Mucosa of descending colon (tissue), 3 donors: ENCODE measurements around the gene TMEM53. TPM values are rescaled to one million over a fixed set of nuclear protein-coding genes. Genes with fewer than 3 reads are reported as not detected.

ENCODE experiments used
- ATAC-seq: fragments of 200-7000 bp; cut with Tn5 transposase; one replicate; pipeline ENCODE4 v1.9.1; 2020; ENCODE audit warnings: mild to moderate bottlenecking, moderate library complexity
- DNase-seq, 3 donors: peaks; one replicate each; pipeline ENCODE4 v3.0.0-alpha.2; 2020
- H3K36me3 ChIP-seq: fragments of 200-600 bp; one replicate; pipeline ENCODE4 v1.8.0; 2021; ENCODE audit warnings: low read depth, mild to moderate bottlenecking
- H3K4me1 ChIP-seq: fragments of 200-600 bp; one replicate; pipeline ENCODE4 v1.8.0; 2021; ENCODE audit warnings: low read depth, mild to moderate bottlenecking
- H3K4me3 ChIP-seq: fragments of 200-600 bp; one replicate; pipeline ENCODE4 v1.8.0; 2021; ENCODE audit warnings: mild to moderate bottlenecking
- H3K9me3 ChIP-seq: fragments of 200-600 bp; one replicate; pipeline ENCODE4 v1.8.0; 2021; ENCODE audit warnings: mild to moderate bottlenecking
- intact Hi-C, 2 donors: fragments of 100-400 bp; cut with DNase I in 1 of 2; cut with micrococcal nuclease in 1 of 2; formaldehyde crosslinking; loops; one replicate each; pipeline versions ENCODE4 v1.11.0 to v1.11.1; 2022; cut with DNase I, micrococcal nuclease
- total RNA-seq, 3 donors: library from RNA; stranded (reverse); fragmentation: NEBNext Ultra II Directional in 2 of 3; extraction: Animal tissue kit (Norgen Biotek cat#: 25700) in 2 of 3; gene quantifications; one replicate each; pipeline versions ENCODE4 v1.2.1 to v1.2.4, GENCODE V29; 2021 to 2023
- TF ChIP-seq, protein P1 (sequence below): fragments of 200-600 bp; IDR thresholded peaks from one replicate; pipeline ENCODE4 v1.8.0; 2022; ENCODE audit warnings: antibody characterized with exemption, mild to moderate bottlenecking
- donor health status: DM: no; HTN: no; CAD: no; lungs with moderate emphysema.
- donor health status: DM: no; HTN: no; CAD: no.
- donor health status: DM: no; HTN: yes; CAD: no.

TMEM53 gene
- total RNA-seq, 3 donors from 2014 or later = 19.3 to 46.0 (median 36.6) TPM

DNA sequence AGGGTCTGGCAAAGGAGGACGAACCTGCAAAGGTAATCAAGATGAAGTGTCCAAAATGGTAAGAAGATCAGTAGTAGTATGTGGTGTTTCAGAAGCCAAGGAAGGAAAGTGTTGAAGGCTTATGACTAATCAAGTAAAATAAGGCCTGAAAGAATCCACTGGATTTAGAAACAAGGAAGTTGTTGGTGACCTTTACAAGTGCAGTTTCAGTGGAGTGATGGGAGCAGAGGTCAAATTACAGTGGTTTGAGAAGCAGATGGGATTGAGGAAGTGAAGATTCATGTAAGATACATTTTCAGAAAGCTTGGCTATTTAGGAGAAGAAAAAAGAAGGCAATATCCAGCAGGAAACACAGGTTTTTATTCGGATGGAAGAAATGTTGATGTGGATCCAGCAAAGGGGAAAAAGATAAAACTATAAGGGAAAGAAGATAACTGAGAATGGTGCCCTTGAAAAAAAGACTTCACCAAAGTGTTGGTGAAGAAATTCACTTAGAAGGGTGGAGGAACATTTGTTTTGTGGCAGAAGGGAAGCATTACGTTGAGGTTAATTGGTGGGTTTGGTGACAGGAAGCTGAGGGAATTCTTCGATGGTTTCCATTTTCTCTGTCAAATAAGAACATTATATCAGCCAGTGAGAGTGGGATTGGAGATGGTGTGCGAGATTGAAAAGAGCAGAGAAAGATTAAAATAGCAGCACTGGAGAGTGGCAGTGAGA lies 2.4 kb upstream of the TMEM53 start:
- peaks cover 5% of the 10 kb centered on the region for H3K36me3 ChIP-seq
- H3K4me1 ChIP-seq = peaks cover 26% of the 10 kb centered on the region
- TF ChIP-seq, protein P1, sequence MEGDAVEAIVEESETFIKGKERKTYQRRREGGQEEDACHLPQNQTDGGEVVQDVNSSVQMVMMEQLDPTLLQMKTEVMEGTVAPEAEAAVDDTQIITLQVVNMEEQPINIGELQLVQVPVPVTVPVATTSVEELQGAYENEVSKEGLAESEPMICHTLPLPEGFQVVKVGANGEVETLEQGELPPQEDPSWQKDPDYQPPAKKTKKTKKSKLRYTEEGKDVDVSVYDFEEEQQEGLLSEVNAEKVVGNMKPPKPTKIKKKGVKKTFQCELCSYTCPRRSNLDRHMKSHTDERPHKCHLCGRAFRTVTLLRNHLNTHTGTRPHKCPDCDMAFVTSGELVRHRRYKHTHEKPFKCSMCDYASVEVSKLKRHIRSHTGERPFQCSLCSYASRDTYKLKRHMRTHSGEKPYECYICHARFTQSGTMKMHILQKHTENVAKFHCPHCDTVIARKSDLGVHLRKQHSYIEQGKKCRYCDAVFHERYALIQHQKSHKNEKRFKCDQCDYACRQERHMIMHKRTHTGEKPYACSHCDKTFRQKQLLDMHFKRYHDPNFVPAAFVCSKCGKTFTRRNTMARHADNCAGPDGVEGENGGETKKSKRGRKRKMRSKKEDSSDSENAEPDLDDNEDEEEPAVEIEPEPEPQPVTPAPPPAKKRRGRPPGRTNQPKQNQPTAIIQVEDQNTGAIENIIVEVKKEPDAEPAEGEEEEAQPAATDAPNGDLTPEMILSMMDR = no peak
- ATAC-seq (peak; percentile 13), DNase-seq (peak in 1 of 3 donors; percentile 48)
- H3K9me3 ChIP-seq = no peaks in the 10 kb centered on the region
- intact Hi-C loops = no loop called here
- H3K4me3 ChIP-seq = no peak overlapping the region

- intact Hi-C loops = no loop called here
- ATAC-seq = no peak
- TF ChIP-seq, protein P1 = no peak
- H3K9me3 ChIP-seq = no peaks in the 10 kb centered on the region
- peaks cover 5% of the 10 kb centered on the region for H3K36me3 ChIP-seq
- no peak overlapping the region for H3K4me3 ChIP-seq
- peaks cover 26% of the 10 kb centered on the region for H3K4me1 ChIP-seq
- DNase-seq = no peak
Measured at GRCh38 chr1:44675186-44675585, 905 bp upstream of the TMEM53 start.

DNA sequence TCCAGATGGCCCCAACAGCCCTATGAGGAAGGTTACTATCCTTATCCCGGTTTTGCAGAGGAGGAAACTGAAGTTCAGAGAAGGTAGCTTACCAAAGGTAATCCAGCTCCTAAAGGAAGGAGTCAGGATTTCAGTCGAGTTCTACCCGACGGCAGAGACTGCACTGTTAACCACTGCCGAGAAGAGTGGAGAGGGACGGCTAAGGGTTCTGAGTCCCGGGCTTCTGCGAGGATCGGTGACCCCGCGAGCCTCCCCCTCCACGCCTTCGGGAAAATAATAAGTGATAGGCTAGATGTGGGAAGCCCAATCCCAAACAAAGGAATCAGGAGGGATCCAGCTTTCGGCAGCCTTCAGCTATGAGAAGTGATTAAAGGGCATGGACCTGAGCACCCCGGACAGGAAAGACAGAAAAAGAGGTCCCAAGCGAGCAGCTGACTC lies 587 bp downstream of the TMEM53 start:
- peaks cover 5% of the 10 kb centered on the region for H3K36me3 ChIP-seq
- ATAC-seq (peak; percentile 0), DNase-seq (no peak)
- H3K9me3 ChIP-seq = no peaks in the 10 kb centered on the region
- TF ChIP-seq, protein P1 = no peak
- intact Hi-C loops = no loop called here
- H3K4me3 ChIP-seq = peak overlapping the region; percentile 48
- H3K4me1 ChIP-seq = peaks cover 26% of the 10 kb centered on the region

DNA sequence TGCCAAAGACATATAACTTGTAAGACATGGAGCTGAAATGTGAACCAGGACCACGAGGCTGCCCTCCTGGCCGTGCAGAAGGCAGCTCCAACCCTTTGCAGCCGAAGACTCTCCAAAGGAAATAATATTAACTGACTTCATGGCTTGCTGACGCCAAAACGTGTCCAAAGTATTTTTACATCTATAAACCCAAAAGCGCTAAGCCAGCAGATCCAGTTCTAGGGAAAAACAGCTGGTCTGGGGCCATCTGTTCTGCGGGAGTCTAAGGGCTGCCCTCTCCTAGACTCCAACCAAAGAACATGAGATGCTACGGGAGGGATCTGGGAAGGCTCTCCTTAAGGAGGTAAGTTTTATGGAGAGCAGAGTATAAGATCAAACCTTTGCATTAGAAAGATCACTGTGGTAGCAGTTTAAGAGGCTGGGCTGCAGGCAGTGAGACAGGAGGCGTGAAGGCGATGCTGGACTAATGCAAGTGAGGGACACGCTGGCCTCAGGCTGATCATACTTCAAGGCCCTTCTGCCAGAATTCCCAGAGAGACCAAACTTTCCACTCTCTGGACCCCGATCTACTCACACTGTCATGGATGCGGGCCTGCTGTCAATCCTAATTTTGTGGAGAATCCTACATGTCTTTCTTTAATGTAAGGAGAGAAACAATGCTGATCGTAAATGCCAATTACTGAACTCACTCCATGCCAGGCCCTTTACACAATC lies 1.2 kb downstream of the TMEM53 start:
- no peak overlapping the region for H3K4me3 ChIP-seq
- TF ChIP-seq, protein P1 = no peak
- H3K36me3 ChIP-seq = peaks cover 5% of the 10 kb centered on the region
- intact Hi-C loops = no loop called here
- ATAC-seq = no peak
- H3K9me3 ChIP-seq = no peaks in the 10 kb centered on the region
- DNase-seq = no peak
- H3K4me1 ChIP-seq = peaks cover 26% of the 10 kb centered on the region

- intact Hi-C loops = no loop called here
- H3K4me3 ChIP-seq = no peak overlapping the region
- H3K9me3 ChIP-seq = no peaks in the 10 kb centered on the region
- peaks cover 22% of the 10 kb centered on the region for H3K4me1 ChIP-seq
- H3K36me3 ChIP-seq = peaks cover 5% of the 10 kb centered on the region
- no peak for DNase-seq
- TF ChIP-seq, protein P1 = no peak
- no peak for ATAC-seq
Measured at GRCh38 chr1:44672254-44672955, 1.9 kb downstream of the TMEM53 start.
